ENCODE data around the gene MAP3K7.

The MAP3K7 gene

DNA sequence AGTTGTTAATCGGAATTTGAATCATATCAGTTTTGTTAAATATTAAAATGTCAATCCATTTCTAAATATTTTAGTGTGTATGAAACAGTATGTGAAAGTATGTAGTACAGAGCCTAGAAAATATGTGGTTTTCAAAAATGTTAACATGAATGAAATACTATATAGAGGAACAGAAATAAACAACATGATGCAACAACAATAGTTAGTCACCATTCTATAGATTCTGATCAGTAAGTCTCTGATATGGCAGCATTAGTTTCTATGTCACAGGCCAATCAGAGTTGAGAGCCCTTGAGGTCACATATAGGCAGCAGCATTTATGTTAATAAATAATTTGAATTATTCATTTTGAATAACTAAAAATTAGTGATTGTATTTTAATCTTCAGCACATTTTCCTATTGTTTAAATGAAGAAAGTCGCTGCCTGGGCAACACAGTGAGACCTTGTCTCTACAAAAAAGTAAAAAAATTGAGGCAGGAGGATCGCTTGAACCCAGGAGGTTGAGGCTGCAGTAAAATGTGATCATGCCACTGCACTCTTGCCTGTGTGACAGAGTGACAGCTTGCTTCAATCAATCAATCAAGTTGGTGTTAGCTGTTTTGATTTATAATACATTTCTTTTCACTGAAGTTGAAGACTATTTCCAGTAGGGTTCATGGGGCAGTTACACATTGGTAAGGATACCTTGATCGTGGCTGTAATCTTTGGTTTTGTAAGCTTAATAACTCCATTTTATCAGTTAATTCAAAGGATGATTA, 11.5 kb upstream of the MAP3K7 start:
- DNase-seq (ENCODE audit: extremely low spot score): no peak
- TF ChIP-seq L3MBTL2 (conservative IDR thresholded peaks at IDR 0.05) (no peak), FOXK2 (IDR thresholded peaks at IDR 0.05) (no peak)
- TF ChIP-seq, protein P1, sequence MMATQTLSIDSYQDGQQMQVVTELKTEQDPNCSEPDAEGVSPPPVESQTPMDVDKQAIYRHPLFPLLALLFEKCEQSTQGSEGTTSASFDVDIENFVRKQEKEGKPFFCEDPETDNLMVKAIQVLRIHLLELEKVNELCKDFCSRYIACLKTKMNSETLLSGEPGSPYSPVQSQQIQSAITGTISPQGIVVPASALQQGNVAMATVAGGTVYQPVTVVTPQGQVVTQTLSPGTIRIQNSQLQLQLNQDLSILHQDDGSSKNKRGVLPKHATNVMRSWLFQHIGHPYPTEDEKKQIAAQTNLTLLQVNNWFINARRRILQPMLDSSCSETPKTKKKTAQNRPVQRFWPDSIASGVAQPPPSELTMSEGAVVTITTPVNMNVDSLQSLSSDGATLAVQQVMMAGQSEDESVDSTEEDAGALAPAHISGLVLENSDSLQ (IDR thresholded peaks at IDR 0.05): peak; percentile 21; the same call in 1 of the 2 replicates
- POLR2A ChIA-PET: no interaction called here
- CTCF ChIA-PET: no interaction called here

DNA sequence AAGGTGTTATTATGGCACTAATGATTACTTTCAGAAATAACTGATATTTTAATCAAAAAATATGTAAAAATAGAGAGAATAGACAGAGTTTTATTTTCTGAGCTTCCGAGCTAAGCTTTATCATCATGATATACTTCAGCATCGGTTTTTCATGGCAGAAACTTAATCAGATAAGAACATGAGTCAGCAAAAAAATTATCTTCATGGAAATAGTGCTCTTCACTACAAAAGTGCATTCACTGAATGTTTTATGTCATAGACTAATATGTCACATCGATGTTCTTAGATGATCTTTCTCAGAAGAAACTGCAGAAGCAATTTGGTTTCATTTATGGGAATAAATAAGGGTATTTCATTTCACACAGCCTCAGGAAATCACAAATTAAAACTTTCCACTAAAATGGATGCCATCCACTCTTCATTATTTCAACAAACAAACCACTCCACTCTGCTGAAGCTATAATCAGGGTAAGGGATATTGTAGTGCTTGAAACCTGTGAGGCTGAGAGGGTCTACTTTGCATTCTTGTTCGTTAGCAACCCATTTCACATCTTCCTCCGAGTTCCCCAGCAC, 10.2 kb upstream of the MAP3K7 start:
- CTCF ChIA-PET: no interaction called here
- no peak for DNase-seq (ENCODE audit: extremely low spot score)
- POLR2A ChIA-PET: interaction anchor here (1.2 kb wide), 1 partner anchor 10 kb away, joined by 6 read pairs; the partner anchor contains the start of gene MAP3K7
- TF ChIP-seq FOXM1 (IDR thresholded peaks at IDR 0.05; ENCODE audit: borderline replicate concordance) (no peak), NFRKB (IDR thresholded peaks at IDR 0.05) (no peak), FOXK2 (IDR thresholded peaks at IDR 0.05) (no peak), LEF1 (IDR thresholded peaks at IDR 0.05; ENCODE audit: borderline replicate concordance) (no peak), ELF4 (IDR thresholded peaks at IDR 0.05) (no peak), ARNT (IDR thresholded peaks at IDR 0.05) (no peak), BHLHE40 (IDR thresholded peaks at IDR 0.05; ENCODE audit: borderline replicate concordance) (no peak), SUZ12 (IDR thresholded peaks at IDR 0.05) (no peak), L3MBTL2 (conservative IDR thresholded peaks at IDR 0.05) (no peak), SP1 (IDR thresholded peaks at IDR 0.05) (no peak), CTBP1 (IDR thresholded peaks at IDR 0.05; ENCODE audit: borderline replicate concordance) (no peak), HDGF (IDR thresholded peaks at IDR 0.05; ENCODE audit: borderline replicate concordance) (no peak), TARDBP (IDR thresholded peaks at IDR 0.05) (no peak), FOXA1 (IDR thresholded peaks at IDR 0.05) (no peak)

DNA sequence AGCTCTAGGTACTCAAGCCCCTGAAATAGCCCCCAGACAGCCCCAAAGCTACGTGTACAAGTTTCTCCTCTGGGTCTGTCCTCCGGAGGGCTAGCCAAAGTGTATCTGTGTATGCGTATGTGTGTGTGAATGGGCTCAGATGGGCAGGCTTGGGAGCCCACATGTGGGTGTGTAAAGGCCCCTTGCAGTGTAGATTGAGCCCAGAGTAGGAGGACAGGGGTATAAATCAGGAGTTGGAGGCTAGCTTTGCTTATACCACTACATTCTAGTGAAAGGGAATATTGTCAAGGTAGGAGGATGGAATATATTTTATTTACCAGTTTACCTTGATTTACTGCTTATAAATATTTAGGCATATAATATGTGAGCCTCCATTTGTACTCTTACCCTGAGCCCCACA, 9.0 kb upstream of the MAP3K7 start:
- TF ChIP-seq ELF4 (IDR thresholded peaks at IDR 0.05) (no peak), ZNF384 (IDR thresholded peaks at IDR 0.05) (no peak), ARNT (IDR thresholded peaks at IDR 0.05) (no peak), FOXA1 (IDR thresholded peaks at IDR 0.05) (no peak), SUZ12 (IDR thresholded peaks at IDR 0.05) (no peak), FOXK2 (IDR thresholded peaks at IDR 0.05) (no peak), BHLHE40 (IDR thresholded peaks at IDR 0.05; ENCODE audit: borderline replicate concordance) (no peak), NFRKB (IDR thresholded peaks at IDR 0.05) (no peak), SP1 (IDR thresholded peaks at IDR 0.05) (no peak), FOXM1 (IDR thresholded peaks at IDR 0.05; ENCODE audit: borderline replicate concordance) (no peak), CTBP1 (IDR thresholded peaks at IDR 0.05; ENCODE audit: borderline replicate concordance) (no peak), TARDBP (IDR thresholded peaks at IDR 0.05) (no peak), HDGF (IDR thresholded peaks at IDR 0.05; ENCODE audit: borderline replicate concordance) (no peak), LEF1 (IDR thresholded peaks at IDR 0.05; ENCODE audit: borderline replicate concordance) (no peak)
- TF ChIP-seq, protein P1 (IDR thresholded peaks at IDR 0.05): no peak
- ChIA-PET CTCF (no interaction called here), POLR2A (interaction anchor here (1.7 kb wide), 1 partner anchor 9 kb away, joined by 13 read pairs; the partner anchor contains the start of gene MAP3K7)
- no peak for DNase-seq (ENCODE audit: extremely low spot score)

DNA sequence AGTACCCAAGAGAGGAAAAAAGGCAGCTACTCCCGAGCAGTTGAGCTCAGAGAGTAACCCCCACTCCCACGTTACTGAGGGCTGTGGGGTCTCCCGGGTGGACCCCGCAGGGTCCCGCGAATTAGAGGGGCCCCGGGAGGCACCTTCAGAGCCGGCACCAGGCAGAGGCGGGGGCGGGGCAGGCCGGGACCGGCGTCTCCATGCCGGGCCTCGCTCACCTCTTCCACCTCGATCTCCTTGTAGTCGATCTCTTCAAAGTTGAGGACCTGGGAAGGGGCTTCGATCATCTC, 381 bp downstream of the MAP3K7 start:
- CTCF ChIA-PET: no interaction called here
- POLR2A ChIA-PET: interaction anchor here (1.0 to 1.4 kb wide), 12 partner anchors 9 to 368 kb away, joined by 3 to 13 read pairs (median 6); no protein-coding TSS in a partner anchor
- TF ChIP-seq ZNF384 (IDR thresholded peaks at IDR 0.05) (no peak), SUZ12 (IDR thresholded peaks at IDR 0.05) (no peak), TARDBP (IDR thresholded peaks at IDR 0.05) (no peak), LEF1 (IDR thresholded peaks at IDR 0.05; ENCODE audit: borderline replicate concordance) (no peak), FOXK2 (IDR thresholded peaks at IDR 0.05) (no peak), CTBP1 (IDR thresholded peaks at IDR 0.05; ENCODE audit: borderline replicate concordance) (no peak), ELF4 (IDR thresholded peaks at IDR 0.05) (no peak), NFRKB (IDR thresholded peaks at IDR 0.05) (no peak), FOXM1 (IDR thresholded peaks at IDR 0.05; ENCODE audit: borderline replicate concordance) (no peak), L3MBTL2 (conservative IDR thresholded peaks at IDR 0.05) (no peak), ARNT (IDR thresholded peaks at IDR 0.05) (no peak), BHLHE40 (IDR thresholded peaks at IDR 0.05; ENCODE audit: borderline replicate concordance) (no peak), HDGF (IDR thresholded peaks at IDR 0.05; ENCODE audit: borderline replicate concordance) (no peak)
- TF ChIP-seq, protein P1 (IDR thresholded peaks at IDR 0.05): no peak
- no peak for DNase-seq (ENCODE audit: extremely low spot score)

DNA sequence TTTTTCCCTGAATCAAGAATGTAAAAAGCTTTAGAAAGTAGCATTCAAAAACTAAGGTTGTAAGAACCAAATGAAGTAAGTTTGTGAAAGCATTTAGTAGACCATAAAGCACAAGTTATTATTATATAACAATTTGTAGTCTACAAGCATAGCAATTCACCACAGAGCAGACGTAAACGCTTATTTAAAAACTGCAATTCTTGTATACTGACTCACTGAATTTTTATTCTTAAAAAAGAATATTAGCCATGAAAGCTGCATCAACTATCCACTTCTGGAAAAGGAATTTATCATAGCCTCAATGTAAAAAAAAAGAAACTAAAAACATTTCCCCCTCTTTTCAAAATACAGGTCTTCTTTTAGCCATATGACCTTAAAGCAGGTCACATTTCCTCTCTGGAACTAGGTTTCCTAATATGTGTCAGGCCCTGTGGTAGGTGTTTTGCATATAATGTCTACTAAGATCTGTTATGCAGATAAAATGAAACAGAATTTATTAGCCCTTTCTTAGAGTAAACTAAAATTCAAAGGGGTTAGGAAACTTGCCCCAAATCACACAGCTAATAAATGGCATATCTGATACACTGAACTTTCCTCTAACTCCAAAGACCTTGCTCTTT, 2.1 kb downstream of the MAP3K7 start:
- no peak for DNase-seq (ENCODE audit: extremely low spot score)
- ChIA-PET POLR2A (no interaction called here), CTCF (no interaction called here)
- no peak for TF ChIP-seq FOXM1 (IDR thresholded peaks at IDR 0.05; ENCODE audit: borderline replicate concordance)

GRCh38 chr6:90583836-90584481, 2.9 kb downstream of the MAP3K7 start:
- TF ChIP-seq HDGF (IDR thresholded peaks at IDR 0.05; ENCODE audit: borderline replicate concordance): no peak
- TF ChIP-seq BHLHE40 (IDR thresholded peaks at IDR 0.05; ENCODE audit: borderline replicate concordance): no peak
- no peak for TF ChIP-seq ELF4 (IDR thresholded peaks at IDR 0.05)
- no peak for TF ChIP-seq L3MBTL2 (conservative IDR thresholded peaks at IDR 0.05)
- no peak for TF ChIP-seq FOXA1 (IDR thresholded peaks at IDR 0.05)
- TF ChIP-seq, protein P1 (IDR thresholded peaks at IDR 0.05): no peak
- no peak for TF ChIP-seq LEF1 (IDR thresholded peaks at IDR 0.05; ENCODE audit: borderline replicate concordance)
- no peak for TF ChIP-seq ZNF384 (IDR thresholded peaks at IDR 0.05)
- no peak for TF ChIP-seq FOXM1 (IDR thresholded peaks at IDR 0.05; ENCODE audit: borderline replicate concordance)
- TF ChIP-seq SP1 (IDR thresholded peaks at IDR 0.05): no peak
- TF ChIP-seq TARDBP (IDR thresholded peaks at IDR 0.05): no peak
- no peak for TF ChIP-seq FOXK2 (IDR thresholded peaks at IDR 0.05)
- no peak for TF ChIP-seq NFRKB (IDR thresholded peaks at IDR 0.05)
- no peak for TF ChIP-seq ARNT (IDR thresholded peaks at IDR 0.05)
- no peak for TF ChIP-seq SUZ12 (IDR thresholded peaks at IDR 0.05)
- DNase-seq (ENCODE audit: extremely low spot score): no peak
- CTCF ChIA-PET: no interaction called here
- POLR2A ChIA-PET: no interaction called here

Measured in HEK293T (cell line).